ENCODE measurements around the gene INS. TPM values are rescaled to one million over a fixed set of nuclear protein-coding genes. Genes with fewer than 3 reads are reported as not detected.

Gene INS
- total RNA-seq, 1 experiment from 2014 or later, result not detected

GRCh38 chr11:2182075-2182474, 21.1 kb upstream of the INS start:
- no peak for DNase-seq (ENCODE audit: low spot score)
- CTCF ChIA-PET, result interaction anchor here (0.8 kb wide), 1 partner anchor 66 kb away, joined by 3 read pairs; no protein-coding TSS in a partner anchor

GRCh38 chr11:2180789-2181370, 19.9 kb upstream of the INS start:
- Histone ChIP-seq H3K27me3 (replicated peaks; ENCODE audit: insufficient read depth, low read depth, low read length, poor library complexity) (peaks cover 4% of the 10 kb centered on the region), H3K9me3 (ENCODE audit: low read depth, low read length, poor library complexity, severe bottlenecking) (no peaks in the 10 kb centered on the region), H3K27ac (ENCODE audit: low read depth, low read length, poor library complexity, severe bottlenecking) (no peak overlapping the region), H3K4me3 (ENCODE audit: low read depth, low read length, poor library complexity, severe bottlenecking) (no peak overlapping the region), H3K4me1 (ENCODE audit: insufficient read depth, low read length, poor library complexity, severe bottlenecking) (no peaks in the 10 kb centered on the region), H3K36me3 (ENCODE audit: insufficient read depth, low read length, poor library complexity, severe bottlenecking) (no peaks in the 10 kb centered on the region)
- CTCF ChIA-PET, result no interaction called here
- BruUV-seq (replicated peaks), result no TSS peak
- TF ChIP-seq CTCF (conservative IDR thresholded peaks at IDR 0.05; ENCODE audit: low read depth, low read length) (no peak), EZH2 (IDR thresholded peaks at IDR 0.05; ENCODE audit: borderline replicate concordance, low read depth, low read length, poor library complexity, severe bottlenecking) (no peak)
- DNase-seq (ENCODE audit: low spot score), result no peak
- POLR2A ChIA-PET (ENCODE audit: low non-redundant PET), result no interaction called here
- intact Hi-C loops (cut with micrococcal nuclease; ENCODE audit: unreplicated experiment), result no loop called here

More at GRCh38 chr11:2182075-2182474, 21.1 kb upstream of the INS start:
- no peak for TF ChIP-seq CTCF (conservative IDR thresholded peaks at IDR 0.05; ENCODE audit: low read depth, low read length)
- no peak for TF ChIP-seq EZH2 (IDR thresholded peaks at IDR 0.05; ENCODE audit: borderline replicate concordance, low read depth, low read length, poor library complexity, severe bottlenecking)
- no TSS peak for BruUV-seq (replicated peaks)
- Histone ChIP-seq H3K27me3 (replicated peaks; ENCODE audit: insufficient read depth, low read depth, low read length, poor library complexity) (peaks cover 4% of the 10 kb centered on the region), H3K36me3 (ENCODE audit: insufficient read depth, low read length, poor library complexity, severe bottlenecking) (no peaks in the 10 kb centered on the region), H3K9me3 (ENCODE audit: low read depth, low read length, poor library complexity, severe bottlenecking) (no peaks in the 10 kb centered on the region), H3K4me3 (ENCODE audit: low read depth, low read length, poor library complexity, severe bottlenecking) (no peak overlapping the region), H3K27ac (ENCODE audit: low read depth, low read length, poor library complexity, severe bottlenecking) (no peak overlapping the region), H3K4me1 (ENCODE audit: insufficient read depth, low read length, poor library complexity, severe bottlenecking) (no peaks in the 10 kb centered on the region)
- intact Hi-C loops (cut with micrococcal nuclease; ENCODE audit: unreplicated experiment), result no loop called here
- POLR2A ChIA-PET (ENCODE audit: low non-redundant PET), result no interaction called here

- Histone ChIP-seq H3K27me3 (replicated peaks; ENCODE audit: insufficient read depth, low read depth, low read length, poor library complexity) (peaks cover 4% of the 10 kb centered on the region), H3K4me3 (ENCODE audit: low read depth, low read length, poor library complexity, severe bottlenecking) (no peak overlapping the region), H3K36me3 (ENCODE audit: insufficient read depth, low read length, poor library complexity, severe bottlenecking) (no peaks in the 10 kb centered on the region), H3K4me1 (ENCODE audit: insufficient read depth, low read length, poor library complexity, severe bottlenecking) (no peaks in the 10 kb centered on the region), H3K9me3 (ENCODE audit: low read depth, low read length, poor library complexity, severe bottlenecking) (no peaks in the 10 kb centered on the region), H3K27ac (ENCODE audit: low read depth, low read length, poor library complexity, severe bottlenecking) (no peak overlapping the region)
- ChIA-PET POLR2A (ENCODE audit: low non-redundant PET) (no interaction called here), CTCF (no interaction called here)
- intact Hi-C loops (cut with micrococcal nuclease; ENCODE audit: unreplicated experiment), result no loop called here
- BruUV-seq (replicated peaks), result no TSS peak
- no peak for TF ChIP-seq CTCF (conservative IDR thresholded peaks at IDR 0.05; ENCODE audit: low read depth, low read length)
- no peak for TF ChIP-seq EZH2 (IDR thresholded peaks at IDR 0.05; ENCODE audit: borderline replicate concordance, low read depth, low read length, poor library complexity, severe bottlenecking)
- no peak for DNase-seq (ENCODE audit: low spot score)
Observed at GRCh38 chr11:2180347-2180746, 19.3 kb upstream of the INS start.
